ELR (cell line): ENCODE data around the gene KIAA0232.

Source experiments
- DNase-seq: peaks from one replicate; pipeline ENCODE4 v3.0.0-alpha.2; 2015; ENCODE audit warnings: low read depth

The KIAA0232 gene

GRCh38 chr4:6916587-6917460 lies 134.3 kb downstream of the KIAA0232 start:
- peak; percentile 34 for DNase-seq

DNA sequence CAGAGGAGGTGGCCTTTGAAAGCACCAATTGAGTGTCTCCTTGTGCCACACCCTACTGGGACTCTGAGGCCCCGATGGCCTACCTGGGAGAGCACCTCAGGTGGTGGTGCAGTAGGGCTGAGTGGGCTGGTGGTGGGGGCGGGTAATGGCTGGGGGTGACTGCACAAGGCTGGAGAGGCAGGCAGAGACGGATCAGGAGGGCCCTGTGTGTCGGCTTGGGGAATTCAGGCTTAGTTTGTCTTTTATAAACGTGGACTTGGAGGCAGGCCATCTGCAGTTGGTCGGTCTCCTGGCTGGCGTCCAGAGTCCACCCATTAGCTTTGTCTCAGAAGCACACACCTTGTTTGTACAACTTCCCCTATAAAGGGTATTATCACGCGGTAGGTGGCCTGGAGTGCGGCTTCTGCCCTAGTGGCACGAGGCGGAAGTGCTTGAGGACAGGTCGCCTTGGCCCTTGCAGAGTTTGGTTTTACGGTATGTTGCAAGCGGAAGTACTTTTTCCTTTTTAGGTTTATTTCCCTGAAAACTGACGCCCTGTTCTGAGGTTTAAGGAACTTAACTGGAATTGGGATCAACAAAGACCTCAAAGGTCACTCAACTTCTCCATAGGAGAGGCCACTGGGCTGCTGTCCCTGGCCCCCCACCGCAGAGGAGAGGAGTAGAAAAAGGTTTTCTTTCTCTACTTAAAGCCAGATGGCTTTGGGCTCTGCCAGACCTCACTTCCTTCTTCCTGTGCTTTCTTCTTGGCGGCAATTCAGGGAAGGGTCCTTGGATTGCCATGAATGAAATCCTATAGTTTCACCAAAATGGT lies 135.1 kb downstream of the KIAA0232 start:
- DNase-seq = peak; percentile 24

DNA sequence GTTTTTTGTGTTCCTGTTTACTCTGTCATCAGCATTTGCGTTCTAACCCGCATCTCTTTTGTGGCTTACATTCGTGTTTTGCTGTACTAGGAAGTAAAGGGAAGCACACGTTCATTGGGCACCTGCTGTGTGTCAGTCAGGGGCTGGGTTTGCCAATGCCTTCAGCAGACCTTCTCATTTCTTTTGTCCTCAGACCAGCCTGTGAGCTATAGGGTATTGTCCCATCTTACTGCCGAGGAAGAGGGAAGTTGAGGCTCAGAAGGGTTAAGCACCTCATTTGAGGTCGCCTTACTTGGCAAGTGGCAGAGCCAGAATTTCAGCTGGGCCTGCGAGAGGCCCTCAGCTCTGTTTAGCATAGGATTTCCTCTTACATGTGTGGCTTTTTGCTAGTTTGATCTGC lies 135.8 kb downstream of the KIAA0232 start:
- no peak for DNase-seq

DNA sequence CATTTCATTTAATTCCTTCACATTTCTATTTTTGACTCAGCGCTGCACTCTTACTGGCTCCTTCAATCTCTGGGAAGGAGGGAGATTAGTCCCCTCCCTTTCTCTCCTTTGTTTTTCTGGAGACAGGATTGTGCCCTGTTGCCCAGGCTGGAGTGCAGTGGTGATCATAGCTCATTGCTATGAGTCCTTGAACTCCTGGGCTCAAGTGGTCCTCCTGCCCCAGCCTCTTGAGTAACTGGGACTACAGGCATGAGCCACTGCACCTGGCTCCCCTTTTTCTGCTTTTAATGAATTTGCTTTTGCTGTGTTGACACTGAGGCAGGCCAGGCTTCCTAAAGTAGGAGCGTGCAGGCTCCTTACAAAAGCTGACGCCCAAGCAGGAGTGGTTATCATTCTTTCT lies 137.6 kb downstream of the KIAA0232 start:
- no peak for DNase-seq

- DNase-seq = no peak
These were observed 141.0 kb downstream of the KIAA0232 start for GRCh38 chr4:6923507-6923906.

- no peak for DNase-seq
These were observed 141.8 kb downstream of the KIAA0232 start for GRCh38 chr4:6924361-6924779.

DNA sequence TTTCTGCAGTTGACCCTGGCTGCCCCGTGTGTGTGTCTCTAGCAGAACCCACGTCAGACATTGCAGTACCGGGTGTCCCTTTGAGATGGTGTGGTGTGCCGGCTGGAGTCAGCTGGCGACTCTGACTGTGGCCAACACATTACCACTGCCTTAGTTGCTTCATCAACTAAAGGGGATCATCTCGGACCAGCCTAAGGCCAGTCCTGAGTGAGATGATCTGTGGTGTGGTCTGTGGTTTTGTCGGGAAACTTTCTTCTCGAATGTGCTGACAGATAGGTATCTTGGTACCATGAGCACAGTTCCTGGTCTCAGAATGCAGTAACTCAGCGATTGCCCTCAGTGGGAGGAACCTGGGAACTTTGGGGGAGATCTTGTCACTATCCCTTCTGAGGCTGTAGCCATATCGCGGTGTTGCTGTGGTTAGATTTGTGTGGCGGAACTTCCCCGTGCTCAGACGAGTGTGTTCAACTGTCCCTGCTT lies 142.9 kb downstream of the KIAA0232 start:
- no peak for DNase-seq

- no peak for DNase-seq
These were observed 143.6 kb downstream of the KIAA0232 start for GRCh38 chr4:6926081-6926480.

GRCh38 chr4:6926681-6927478 lies 144.4 kb downstream of the KIAA0232 start:
- no peak for DNase-seq

GRCh38 chr4:6928081-6928480 lies 145.6 kb downstream of the KIAA0232 start:
- no peak for DNase-seq

DNA sequence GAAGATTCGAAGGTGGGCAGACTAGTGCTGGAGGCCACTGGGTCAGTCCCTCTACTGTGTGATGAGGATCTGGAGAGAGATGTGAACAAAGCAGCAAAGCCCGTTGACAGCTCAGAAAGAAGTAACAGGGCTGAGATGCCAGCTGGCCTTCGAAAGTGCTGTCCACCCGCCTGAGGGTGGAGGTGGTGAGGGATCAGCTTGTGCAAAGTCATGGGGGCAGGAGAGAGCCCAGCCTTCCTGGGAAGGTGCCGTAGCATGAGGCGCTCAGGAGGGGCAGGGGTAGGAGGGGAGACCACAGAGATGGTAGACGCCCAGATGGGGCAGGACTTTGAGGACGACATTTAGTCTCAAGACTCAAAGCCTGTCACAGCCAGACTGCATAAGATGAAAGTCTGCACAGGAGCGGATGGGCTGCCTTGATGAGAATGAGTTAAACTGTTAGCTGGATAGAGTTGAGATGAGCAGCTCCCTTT lies 146.8 kb downstream of the KIAA0232 start:
- no peak for DNase-seq

- DNase-seq = no peak
These were observed 147.4 kb downstream of the KIAA0232 start for GRCh38 chr4:6929812-6930464.

DNA sequence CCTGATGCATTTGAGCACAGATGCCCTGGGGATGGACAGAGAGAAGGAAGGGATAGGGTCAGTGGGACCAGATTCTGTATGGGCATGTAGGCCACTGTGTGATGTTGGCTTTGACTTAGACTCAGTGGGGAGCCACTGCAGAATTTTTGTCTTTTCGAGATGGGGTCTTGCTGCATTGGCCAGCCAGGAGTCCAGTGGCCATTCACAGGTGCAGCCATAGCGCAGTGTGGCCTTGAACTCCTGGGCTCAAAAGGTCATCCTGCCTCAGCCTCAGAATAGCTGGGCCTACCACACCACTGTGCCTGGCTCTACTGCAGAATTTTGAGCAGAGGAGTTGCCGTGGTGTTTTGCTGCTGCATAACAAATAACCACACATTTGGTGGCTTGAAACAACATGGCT lies 149.9 kb downstream of the KIAA0232 start:
- no peak for DNase-seq

GRCh38 chr4:6932918-6933317 lies 150.4 kb downstream of the KIAA0232 start:
- no peak for DNase-seq
